DOHH2 (cell line): ENCODE results near the gene PACS2.
A peak's percentile ranks its signal among the peaks of the same experiment; 100 is the strongest.

Source experiments
- H3F3A ChIP-seq: fragments of 200-600 bp; sonication (generic), shearing (Covaris generic); 2 replicates; pipeline ENCODE4 v1.6.0; 2016; ENCODE audit warnings: antibody characterized with exemption, mild to moderate bottlenecking; ENCODE audit not compliant: control insufficient read depth, insufficient read depth
- H3K27ac ChIP-seq: fragments of 200-600 bp; sonication (generic); 2 replicates; pipeline ENCODE4 v1.5.1; 2014; ENCODE audit warnings: low read depth, mild to moderate bottlenecking, low read length, moderate library complexity
- H3K27me3 ChIP-seq: fragments of 200-600 bp; sonication (generic); 2 replicates; pipeline ENCODE4 v1.6.1; 2014; ENCODE audit warnings: mild to moderate bottlenecking, low read length, mixed read lengths; ENCODE audit not compliant: control insufficient read depth
- H3K36me3 ChIP-seq: fragments of 200-600 bp; sonication (generic); 2 replicates; pipeline ENCODE4 v1.6.1; 2014; ENCODE audit warnings: mild to moderate bottlenecking, low read length, moderate library complexity, mixed read lengths; ENCODE audit not compliant: control insufficient read depth
- H3K4me1 ChIP-seq: fragments of 200-600 bp; sonication (generic); 2 replicates; pipeline ENCODE4 v1.6.1; 2014; ENCODE audit warnings: mild to moderate bottlenecking, low read length, mixed read lengths; ENCODE audit not compliant: control insufficient read depth
- H3K4me2 ChIP-seq: fragments of 200-600 bp; sonication (generic); 2 replicates; pipeline ENCODE4 v1.6.0; 2014; ENCODE audit warnings: mild to moderate bottlenecking, low read length, moderate library complexity
- H3K4me3 ChIP-seq: fragments of 200-600 bp; sonication (generic); 2 replicates; pipeline ENCODE4 v1.5.1; 2014; ENCODE audit warnings: mild to moderate bottlenecking, low read length, mixed read lengths
- H3K79me2 ChIP-seq: fragments of 200-600 bp; sonication (generic); 2 replicates; pipeline ENCODE4 v1.6.1; 2014; ENCODE audit warnings: mild to moderate bottlenecking, low read length, mixed read lengths; ENCODE audit not compliant: control insufficient read depth
- H3K9me2 ChIP-seq: fragments of 200-600 bp; sonication (generic); replicated peaks from 2 replicates; pipeline ENCODE4 v1.6.1; 2014; ENCODE audit warnings: mild to moderate bottlenecking, low read length, mixed read lengths; ENCODE audit not compliant: control insufficient read depth
- H3K9me3 ChIP-seq: fragments of 200-600 bp; sonication (generic); 2 replicates; pipeline ENCODE4 v1.6.1; 2014; ENCODE audit warnings: antibody characterized with exemption, low read length, mixed read lengths; ENCODE audit not compliant: control insufficient read depth, insufficient read depth
- H4K20me1 ChIP-seq: fragments of 200-600 bp; sonication (generic); 2 replicates; pipeline ENCODE4 v1.6.0; 2014; ENCODE audit warnings: low read depth, mild to moderate bottlenecking, antibody characterized with exemption, low read length, moderate library complexity; ENCODE audit not compliant: control insufficient read depth, insufficient read depth
- EZH2phosphoT487 ChIP-seq: fragments of 200-600 bp; sonication (generic); IDR thresholded peaks from 2 replicates; pipeline ENCODE4 v1.6.1; 2017; ENCODE audit warnings: borderline replicate concordance, mild to moderate bottlenecking, antibody characterized with exemption, low read length, moderate library complexity, mixed read lengths
- TF ChIP-seq, protein P1 (sequence below): fragments of 200-600 bp; sonication (generic); IDR thresholded peaks from one replicate; pipeline ENCODE4 v1.5.1; 2014; ENCODE audit warnings: antibody characterized with exemption, mild to moderate bottlenecking, low read depth, low read length; ENCODE audit not compliant: poor library complexity, severe bottlenecking

The PACS2 gene

DNA sequence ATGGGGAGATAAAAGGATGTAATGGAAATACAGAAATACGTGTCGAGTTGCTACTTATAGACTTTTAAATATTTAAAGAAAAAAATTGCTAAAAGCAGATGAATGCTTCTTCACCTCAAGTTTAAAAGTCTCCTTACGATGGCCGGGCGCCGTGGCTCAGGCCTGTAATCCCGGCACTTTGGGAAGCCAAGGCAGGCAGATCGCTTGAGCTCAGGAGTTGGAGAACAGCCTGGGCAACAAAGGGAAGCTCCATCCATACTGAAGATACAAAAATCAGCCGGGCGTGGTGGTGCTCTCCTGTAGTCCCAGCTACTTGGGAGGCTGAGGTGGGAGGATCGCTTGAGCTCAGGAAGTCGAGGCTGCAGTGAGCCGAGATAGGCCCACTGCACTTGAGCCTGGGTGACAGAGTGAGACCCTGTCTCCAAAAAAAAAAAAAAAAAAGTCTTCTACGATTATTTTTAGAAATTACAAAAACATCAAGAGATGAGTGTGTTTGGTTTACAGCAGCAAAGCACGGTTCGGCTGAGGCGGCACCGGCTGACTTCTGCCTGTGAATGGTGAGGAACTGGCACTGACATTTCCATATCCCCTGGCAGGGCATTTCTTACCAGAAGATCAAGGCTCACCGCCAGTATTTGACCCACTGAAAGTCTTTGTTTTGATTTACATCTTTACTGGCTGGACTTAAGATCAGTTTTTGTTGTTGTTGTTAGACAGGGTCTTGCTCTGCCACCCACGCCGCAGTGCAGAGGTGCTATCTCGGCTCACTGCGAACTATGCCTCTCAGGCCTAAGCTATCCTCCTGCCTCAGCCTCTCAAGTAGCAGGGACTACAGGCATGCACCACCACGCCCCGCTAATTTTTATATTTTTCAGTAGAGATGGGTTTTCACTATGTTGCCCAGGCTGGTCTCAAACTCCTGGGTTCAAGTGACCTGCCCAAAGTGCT is 101.2 kb downstream of the PACS2 start:
- Histone ChIP-seq H3K4me2 (peak overlapping the region; percentile 59), H4K20me1 (peaks cover 2% of the 10 kb centered on the region; the same call in 1 of the 2 replicates), H3K9me2 (no peaks in the 10 kb centered on the region), H3K9me3 (no peaks in the 10 kb centered on the region), H3K4me3 (peak overlapping the region; percentile 61), H3K27ac (no peak overlapping the region), H3K79me2 (peaks cover 10% of the 10 kb centered on the region), H3K4me1 (peaks cover 17% of the 10 kb centered on the region), H3F3A (no peaks in the 10 kb centered on the region; the same call in 1 of the 2 replicates), H3K36me3 (peaks cover 3% of the 10 kb centered on the region), H3K27me3 (peaks cover 41% of the 10 kb centered on the region)
- TF ChIP-seq EZH2phosphoT487 = no peak
- TF ChIP-seq, protein P1, sequence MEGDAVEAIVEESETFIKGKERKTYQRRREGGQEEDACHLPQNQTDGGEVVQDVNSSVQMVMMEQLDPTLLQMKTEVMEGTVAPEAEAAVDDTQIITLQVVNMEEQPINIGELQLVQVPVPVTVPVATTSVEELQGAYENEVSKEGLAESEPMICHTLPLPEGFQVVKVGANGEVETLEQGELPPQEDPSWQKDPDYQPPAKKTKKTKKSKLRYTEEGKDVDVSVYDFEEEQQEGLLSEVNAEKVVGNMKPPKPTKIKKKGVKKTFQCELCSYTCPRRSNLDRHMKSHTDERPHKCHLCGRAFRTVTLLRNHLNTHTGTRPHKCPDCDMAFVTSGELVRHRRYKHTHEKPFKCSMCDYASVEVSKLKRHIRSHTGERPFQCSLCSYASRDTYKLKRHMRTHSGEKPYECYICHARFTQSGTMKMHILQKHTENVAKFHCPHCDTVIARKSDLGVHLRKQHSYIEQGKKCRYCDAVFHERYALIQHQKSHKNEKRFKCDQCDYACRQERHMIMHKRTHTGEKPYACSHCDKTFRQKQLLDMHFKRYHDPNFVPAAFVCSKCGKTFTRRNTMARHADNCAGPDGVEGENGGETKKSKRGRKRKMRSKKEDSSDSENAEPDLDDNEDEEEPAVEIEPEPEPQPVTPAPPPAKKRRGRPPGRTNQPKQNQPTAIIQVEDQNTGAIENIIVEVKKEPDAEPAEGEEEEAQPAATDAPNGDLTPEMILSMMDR = no peak

DNA sequence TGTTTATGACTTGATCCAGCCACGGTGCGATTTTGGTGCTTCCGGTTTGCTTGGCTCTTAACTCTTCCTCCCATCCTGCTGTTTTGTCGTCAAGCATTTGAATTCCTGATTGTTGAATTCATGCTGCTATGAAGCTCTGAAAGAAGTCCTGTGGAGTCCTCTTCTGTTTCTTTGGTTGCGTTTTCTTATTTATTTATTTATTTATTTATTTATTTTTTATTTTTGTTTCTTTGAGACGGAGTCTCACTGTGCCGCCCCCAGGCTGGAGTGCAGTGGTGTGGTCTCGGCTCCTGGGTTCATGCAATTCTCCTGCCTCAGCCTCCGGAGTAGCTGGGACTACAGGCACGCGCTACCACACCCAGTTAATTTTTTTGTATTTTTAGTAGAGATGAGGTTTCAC is 102.1 kb downstream of the PACS2 start:
- Histone ChIP-seq H3K4me2 (no peak overlapping the region), H3K27me3 (peaks cover 37% of the 10 kb centered on the region), H3K4me1 (peaks cover 26% of the 10 kb centered on the region), H4K20me1 (peaks cover 5% of the 10 kb centered on the region; the same call in 1 of the 2 replicates), H3K79me2 (peaks cover 19% of the 10 kb centered on the region), H3K27ac (no peak overlapping the region), H3F3A (no peaks in the 10 kb centered on the region; the same call in 1 of the 2 replicates), H3K36me3 (peaks cover 13% of the 10 kb centered on the region), H3K9me2 (no peaks in the 10 kb centered on the region), H3K4me3 (no peak overlapping the region), H3K9me3 (no peaks in the 10 kb centered on the region)
- TF ChIP-seq, protein P1 = no peak
- TF ChIP-seq EZH2phosphoT487 = no peak

DNA sequence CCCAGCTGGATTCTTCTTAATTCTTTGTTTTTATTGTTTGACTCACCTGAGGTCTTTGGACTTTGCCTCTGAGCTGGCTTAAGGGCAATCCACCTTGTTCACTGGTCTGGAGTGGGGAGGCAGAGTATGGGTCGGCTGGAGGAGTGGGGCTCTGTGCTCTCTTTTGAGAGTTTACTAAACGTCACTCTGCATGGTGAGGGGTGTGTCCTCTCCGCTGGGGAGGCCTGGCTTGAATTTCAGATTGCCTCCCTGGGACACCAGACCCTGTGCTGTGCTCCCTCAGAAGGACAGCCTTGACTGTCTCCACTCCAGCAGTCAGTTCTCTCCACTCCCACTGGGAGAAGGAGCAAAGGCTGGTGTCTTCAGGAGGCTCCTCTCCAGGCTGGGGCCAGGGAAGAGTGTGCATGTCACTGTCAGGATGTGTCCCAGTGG is 103.2 kb downstream of the PACS2 start:
- Histone ChIP-seq H3K9me2 (no peaks in the 10 kb centered on the region), H3K4me1 (peaks cover 36% of the 10 kb centered on the region), H3F3A (no peaks in the 10 kb centered on the region; the same call in 1 of the 2 replicates), H3K9me3 (no peaks in the 10 kb centered on the region), H3K79me2 (peaks cover 30% of the 10 kb centered on the region), H3K27ac (no peak overlapping the region), H3K27me3 (peaks cover 30% of the 10 kb centered on the region), H3K4me3 (no peak overlapping the region), H3K4me2 (no peak overlapping the region), H3K36me3 (peaks cover 23% of the 10 kb centered on the region), H4K20me1 (peaks cover 12% of the 10 kb centered on the region; the same call in 1 of the 2 replicates)
- no peak for TF ChIP-seq EZH2phosphoT487
- TF ChIP-seq, protein P1 = no peak
